LNCAP (cell line): ENCODE data around the gene SDSL.

Source experiments
- CTCF ChIP-seq: fragments of 450-650 bp; IDR thresholded peaks from 2 replicates; pipeline ENCODE4 v1.5.1; 2017; ENCODE audit warnings: mild to moderate bottlenecking

The SDSL gene

GRCh38 chr12:113473942-113474341 is 51.8 kb downstream of the SDSL start:
- no peak for TF ChIP-seq CTCF

- TF ChIP-seq CTCF = no peak
These were observed 52.7 kb downstream of the SDSL start for GRCh38 chr12:113474635-113475436.

- no peak for TF ChIP-seq CTCF
These were observed 53.4 kb downstream of the SDSL start for GRCh38 chr12:113475451-113476175.

GRCh38 chr12:113476176-113476986 is 54.2 kb downstream of the SDSL start:
- TF ChIP-seq CTCF = no peak

GRCh38 chr12:113477171-113477841 is 55.1 kb downstream of the SDSL start:
- no peak for TF ChIP-seq CTCF

- no peak for TF ChIP-seq CTCF
These were observed 55.6 kb downstream of the SDSL start for GRCh38 chr12:113477842-113478215.
